Nephron (organoid): Measurements from ENCODE around the gene FMO1.
A peak's percentile ranks its signal among the peaks of the same experiment; 100 is the strongest.

Source experiments
- H3K27ac Mint-ChIP-seq, 3 experiments: 2 replicates each; pipeline ENCODE4 v1.8.0; 2020; ENCODE audit warnings: mixed read lengths in 3 of 3, mild to moderate bottlenecking in 2 of 3, moderate library complexity in 1 of 3
- H3K27me3 Mint-ChIP-seq: 2 replicates; pipeline ENCODE4 v1.8.0; 2021; ENCODE audit warnings: low read depth, mild to moderate bottlenecking, moderate library complexity, mixed read lengths
- H3K36me3 Mint-ChIP-seq: 2 replicates; pipeline ENCODE4 v1.8.0; 2020; ENCODE audit warnings: low read depth, mixed read lengths
- H3K4me1 Mint-ChIP-seq: 2 replicates; pipeline ENCODE4 v1.8.0; 2020; ENCODE audit warnings: mixed read lengths
- H3K4me3 Mint-ChIP-seq, 3 experiments: 2 replicates each; pipeline ENCODE4 v1.8.0; 2020; ENCODE audit warnings: mild to moderate bottlenecking in 3 of 3, mixed read lengths in 3 of 3, moderate library complexity in 2 of 3
- H3K9me3 Mint-ChIP-seq: 2 replicates; pipeline ENCODE4 v1.8.0; 2020; ENCODE audit warnings: mixed read lengths
- TF ChIP-seq, protein P1 (sequence below), 3 experiments: fragments of 200-600 bp; sonication (generic); IDR thresholded peaks; one replicate each; pipeline ENCODE4 v1.5.0; 2021; ENCODE audit warnings: antibody characterized with exemption in 3 of 3; ENCODE audit not compliant: unreplicated experiment in 3 of 3

FMO1 gene

DNA sequence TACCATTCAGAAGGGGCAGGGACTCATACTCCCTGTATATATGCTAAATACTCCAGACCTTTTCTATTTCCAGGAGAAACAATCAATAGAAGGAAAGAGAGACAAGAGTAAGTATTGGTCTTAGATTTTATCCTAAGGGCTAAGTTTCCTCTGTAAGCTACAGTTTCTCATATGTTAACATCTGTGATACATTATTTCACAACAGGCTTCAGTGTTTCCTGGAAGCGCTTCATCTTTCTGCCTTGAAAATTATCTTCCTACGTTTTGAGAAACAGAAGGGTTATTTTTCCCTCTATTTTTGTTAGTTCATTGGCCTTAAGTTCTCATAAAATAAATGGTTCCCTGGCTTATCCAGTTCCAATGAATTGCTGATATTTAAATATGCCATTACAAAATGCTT is 15.6 kb downstream of the FMO1 start:
- Mint-ChIP-seq H3K9me3 (no peaks in the 10 kb centered on the region), H3K4me3 (no peak overlapping the region), H3K36me3 (no peaks in the 10 kb centered on the region), H3K27me3 (no peaks in the 10 kb centered on the region), H3K4me1 (peaks cover 31% of the 10 kb centered on the region), H3K27ac (peak overlapping the region; percentile 10 to 95 (median 84))
- TF ChIP-seq, protein P1, sequence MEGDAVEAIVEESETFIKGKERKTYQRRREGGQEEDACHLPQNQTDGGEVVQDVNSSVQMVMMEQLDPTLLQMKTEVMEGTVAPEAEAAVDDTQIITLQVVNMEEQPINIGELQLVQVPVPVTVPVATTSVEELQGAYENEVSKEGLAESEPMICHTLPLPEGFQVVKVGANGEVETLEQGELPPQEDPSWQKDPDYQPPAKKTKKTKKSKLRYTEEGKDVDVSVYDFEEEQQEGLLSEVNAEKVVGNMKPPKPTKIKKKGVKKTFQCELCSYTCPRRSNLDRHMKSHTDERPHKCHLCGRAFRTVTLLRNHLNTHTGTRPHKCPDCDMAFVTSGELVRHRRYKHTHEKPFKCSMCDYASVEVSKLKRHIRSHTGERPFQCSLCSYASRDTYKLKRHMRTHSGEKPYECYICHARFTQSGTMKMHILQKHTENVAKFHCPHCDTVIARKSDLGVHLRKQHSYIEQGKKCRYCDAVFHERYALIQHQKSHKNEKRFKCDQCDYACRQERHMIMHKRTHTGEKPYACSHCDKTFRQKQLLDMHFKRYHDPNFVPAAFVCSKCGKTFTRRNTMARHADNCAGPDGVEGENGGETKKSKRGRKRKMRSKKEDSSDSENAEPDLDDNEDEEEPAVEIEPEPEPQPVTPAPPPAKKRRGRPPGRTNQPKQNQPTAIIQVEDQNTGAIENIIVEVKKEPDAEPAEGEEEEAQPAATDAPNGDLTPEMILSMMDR (IDR thresholded peaks at IDR 0.05; ENCODE audit: unreplicated experiment in 3 of 3) = no peak

DNA sequence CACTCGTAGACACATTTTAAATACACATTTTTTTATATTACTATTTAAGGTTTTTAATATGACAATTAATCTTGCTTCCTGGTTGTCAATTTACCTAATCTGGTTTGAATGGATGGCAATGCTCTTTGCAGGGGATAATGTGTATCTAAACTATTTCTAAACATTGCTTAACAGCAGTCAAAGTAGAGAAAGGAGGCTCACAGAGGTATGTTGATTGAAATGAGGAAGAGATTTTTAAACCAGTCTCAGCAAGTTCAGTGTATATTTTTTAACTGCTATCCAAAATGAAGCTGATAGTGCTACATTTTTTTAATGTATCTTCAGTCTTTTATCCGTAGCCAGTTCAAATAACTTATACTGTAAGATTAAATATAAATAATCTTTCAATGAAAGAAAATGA is 17.4 kb downstream of the FMO1 start:
- H3K4me3 Mint-ChIP-seq = no peak overlapping the region
- TF ChIP-seq, protein P1 (IDR thresholded peaks at IDR 0.05; ENCODE audit: unreplicated experiment in 3 of 3) = no peak
- no peaks in the 10 kb centered on the region for H3K27me3 Mint-ChIP-seq
- peaks cover 31% of the 10 kb centered on the region for H3K4me1 Mint-ChIP-seq
- peak overlapping the region in 1 of 3 experiments; percentile 71 for H3K27ac Mint-ChIP-seq
- H3K9me3 Mint-ChIP-seq = no peaks in the 10 kb centered on the region
- no peaks in the 10 kb centered on the region for H3K36me3 Mint-ChIP-seq

DNA sequence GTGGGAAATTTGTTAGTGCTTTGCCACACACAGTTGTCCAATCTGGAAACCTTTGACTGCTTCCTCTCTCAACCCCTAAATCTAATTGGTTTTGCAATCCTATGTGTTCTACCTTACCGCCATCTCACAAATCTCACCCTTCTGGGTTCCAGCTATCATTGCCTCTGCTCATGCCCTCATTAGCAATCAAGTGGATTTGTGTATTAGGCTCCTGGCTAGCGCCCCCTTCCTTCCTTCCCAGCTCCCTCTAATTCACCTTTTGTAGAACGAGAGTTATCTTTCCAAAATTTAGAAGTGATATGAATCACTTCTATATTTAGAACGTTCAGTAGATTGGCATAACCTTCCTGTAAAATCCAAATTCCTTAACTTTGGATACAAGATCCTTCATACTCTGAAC is 18.6 kb downstream of the FMO1 start:
- TF ChIP-seq, protein P1 (IDR thresholded peaks at IDR 0.05; ENCODE audit: unreplicated experiment in 3 of 3) = no peak
- H3K9me3 Mint-ChIP-seq = no peaks in the 10 kb centered on the region
- no peaks in the 10 kb centered on the region for H3K27me3 Mint-ChIP-seq
- H3K36me3 Mint-ChIP-seq = peaks cover 3% of the 10 kb centered on the region
- no peak overlapping the region for H3K4me3 Mint-ChIP-seq
- H3K27ac Mint-ChIP-seq = peak overlapping the region in 2 of 3 experiments; percentile 7 to 25
- peaks cover 22% of the 10 kb centered on the region for H3K4me1 Mint-ChIP-seq

DNA sequence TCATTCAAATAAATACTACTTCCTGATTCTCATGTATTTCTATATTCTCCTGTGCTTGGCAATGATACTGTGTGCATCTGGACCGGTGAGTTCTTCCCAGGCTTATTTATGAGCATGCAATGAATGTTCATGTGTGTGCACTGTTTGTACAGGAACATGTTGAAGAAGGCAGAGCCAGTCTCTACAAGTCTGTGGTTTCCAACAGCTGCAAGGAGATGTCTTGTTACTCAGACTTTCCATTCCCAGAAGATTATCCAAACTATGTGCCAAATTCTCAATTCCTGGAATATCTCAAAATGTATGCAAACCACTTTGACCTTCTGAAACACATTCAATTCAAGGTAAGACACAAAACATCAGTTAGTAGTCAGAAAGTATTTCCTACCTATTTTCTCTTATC is 19.1 kb downstream of the FMO1 start:
- H3K4me1 Mint-ChIP-seq = peaks cover 22% of the 10 kb centered on the region
- TF ChIP-seq, protein P1 (IDR thresholded peaks at IDR 0.05; ENCODE audit: unreplicated experiment in 3 of 3) = no peak
- H3K4me3 Mint-ChIP-seq = no peak overlapping the region
- peak overlapping the region in 2 of 3 experiments; percentile 7 to 25 for H3K27ac Mint-ChIP-seq
- H3K9me3 Mint-ChIP-seq = no peaks in the 10 kb centered on the region
- H3K36me3 Mint-ChIP-seq = peaks cover 3% of the 10 kb centered on the region
- H3K27me3 Mint-ChIP-seq = no peaks in the 10 kb centered on the region

DNA sequence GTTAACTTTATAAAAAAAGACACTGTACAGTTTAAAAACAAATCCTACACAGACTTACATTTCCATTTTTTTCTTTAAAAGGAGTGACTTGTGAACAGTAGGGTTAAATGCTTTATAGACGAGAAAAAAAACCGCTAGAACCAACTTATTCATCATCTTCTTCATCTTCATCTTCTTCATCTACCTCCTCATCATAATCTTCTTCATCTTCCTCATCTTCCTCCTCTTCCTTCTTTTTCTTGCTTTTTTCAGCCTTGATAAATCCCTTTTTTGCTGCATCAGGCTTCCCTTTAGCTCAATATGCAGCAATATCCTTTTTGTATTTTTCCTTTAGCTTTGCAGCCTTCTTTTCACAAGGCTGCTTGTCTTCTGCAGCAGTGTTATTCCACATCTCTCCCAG is 22.5 kb downstream of the FMO1 start:
- Mint-ChIP-seq H3K36me3 (peaks cover 3% of the 10 kb centered on the region), H3K27ac (no peak overlapping the region)

DNA sequence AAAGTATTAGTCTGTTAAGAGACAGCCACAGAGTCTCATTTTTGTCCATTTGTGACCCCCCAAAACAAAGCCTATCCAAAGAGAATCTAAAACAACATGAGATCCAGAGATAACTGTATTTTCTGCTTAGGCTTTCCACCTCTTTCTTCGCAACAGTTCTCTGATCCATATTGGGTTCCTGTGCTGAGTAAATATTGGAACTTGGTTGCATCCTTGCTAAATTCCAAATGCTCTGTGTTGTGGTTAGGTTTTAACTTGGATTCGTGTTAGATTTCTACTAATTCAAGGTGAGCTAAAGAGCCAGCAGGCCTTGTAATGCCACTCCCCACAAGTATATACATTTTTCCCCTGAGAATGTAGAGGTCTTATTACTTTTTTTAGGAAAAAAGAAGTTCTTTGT is 29.2 kb downstream of the FMO1 start:
- Mint-ChIP-seq H3K27ac (no peak overlapping the region), H3K4me3 (no peak overlapping the region), H3K9me3 (no peaks in the 10 kb centered on the region), H3K27me3 (no peaks in the 10 kb centered on the region), H3K4me1 (no peaks in the 10 kb centered on the region), H3K36me3 (no peaks in the 10 kb centered on the region)
- TF ChIP-seq, protein P1 (IDR thresholded peaks at IDR 0.05; ENCODE audit: unreplicated experiment in 3 of 3) = no peak

More for the DNA sequence above, 22.5 kb downstream of the FMO1 start:
- Mint-ChIP-seq H3K4me3 (no peak overlapping the region), H3K9me3 (no peaks in the 10 kb centered on the region), H3K4me1 (peaks cover 10% of the 10 kb centered on the region), H3K27me3 (no peaks in the 10 kb centered on the region)
- TF ChIP-seq, protein P1 (IDR thresholded peaks at IDR 0.05; ENCODE audit: unreplicated experiment in 3 of 3) = no peak
